Ramos (cell line): ENCODE results near the gene FBXW7.

ENCODE experiments used
- in situ Hi-C: fragments of 300-500 bp; cut with MboI; formaldehyde crosslinking; loops from one replicate; pipeline ENCODE4 v1.14.3; 2022; ENCODE audit warnings: low sequenced_read_pairs; ENCODE audit not compliant: unreplicated experiment

FBXW7 gene

GRCh38 chr4:152480326-152480725 lies 55.6 kb downstream of the FBXW7 start:
- in situ Hi-C loops: no loop called here

DNA sequence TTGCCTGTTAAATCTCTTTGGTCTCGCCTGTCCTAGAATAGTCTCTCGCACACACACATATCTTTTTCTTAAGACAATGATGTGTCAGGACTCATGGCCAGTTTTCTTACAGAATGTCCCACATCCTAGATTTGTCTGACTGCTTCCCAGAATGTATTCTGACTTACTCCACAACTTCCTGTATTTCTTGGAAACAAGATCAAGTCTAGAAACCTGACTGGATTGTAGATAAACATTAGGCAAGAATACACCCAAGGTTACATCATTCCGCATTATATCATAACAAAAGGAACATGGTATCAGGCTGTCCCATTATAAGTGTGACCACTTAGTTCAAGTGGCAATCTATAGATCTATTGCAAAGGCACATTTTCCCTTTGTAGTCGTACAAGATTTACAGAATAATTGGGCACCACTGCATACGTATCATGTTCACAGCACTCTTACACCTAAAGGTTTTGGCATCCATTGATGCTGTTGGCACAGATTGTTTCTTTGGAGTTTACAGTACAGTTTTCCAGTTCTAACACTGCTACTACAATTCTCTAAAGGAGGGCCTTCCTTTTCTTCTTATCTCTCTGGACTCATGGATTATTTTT lies 56.4 kb downstream of the FBXW7 start:
- in situ Hi-C loops: no loop called here

DNA sequence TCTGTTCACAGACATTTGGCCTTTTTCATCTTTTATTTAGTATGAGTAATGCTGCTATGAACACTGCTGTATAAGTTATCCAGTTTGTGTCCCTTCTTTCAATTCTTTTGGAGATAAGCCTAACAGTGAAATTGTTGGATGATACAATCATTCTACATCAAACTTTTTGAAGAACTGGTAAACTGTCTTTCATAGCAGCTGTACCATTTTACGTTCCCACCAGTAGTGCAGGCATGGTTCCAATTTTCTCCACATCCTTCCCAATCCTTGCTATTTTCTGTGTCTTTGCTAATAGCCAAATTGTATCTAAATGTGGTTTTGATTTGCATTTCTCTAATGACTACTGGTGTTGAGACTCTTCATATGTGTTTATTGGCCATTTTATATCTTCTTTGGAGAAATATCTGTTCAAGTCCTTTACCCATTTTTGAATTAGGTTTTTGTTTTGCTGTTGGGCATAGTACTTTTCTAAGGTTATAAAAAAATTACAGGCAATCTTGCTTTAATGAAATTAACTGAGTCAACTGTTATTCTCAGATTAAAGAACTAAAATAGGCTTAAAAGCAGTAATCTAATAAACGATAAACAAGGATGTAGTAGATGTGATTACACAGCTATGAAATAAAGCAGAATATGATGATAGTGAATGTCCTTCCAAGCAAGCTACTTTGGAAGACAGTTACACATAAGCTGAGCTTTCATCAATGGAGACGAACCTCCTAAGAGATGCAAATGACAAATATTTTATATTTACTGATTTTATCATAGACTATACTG lies 57.2 kb downstream of the FBXW7 start:
- in situ Hi-C loops: no loop called here

DNA sequence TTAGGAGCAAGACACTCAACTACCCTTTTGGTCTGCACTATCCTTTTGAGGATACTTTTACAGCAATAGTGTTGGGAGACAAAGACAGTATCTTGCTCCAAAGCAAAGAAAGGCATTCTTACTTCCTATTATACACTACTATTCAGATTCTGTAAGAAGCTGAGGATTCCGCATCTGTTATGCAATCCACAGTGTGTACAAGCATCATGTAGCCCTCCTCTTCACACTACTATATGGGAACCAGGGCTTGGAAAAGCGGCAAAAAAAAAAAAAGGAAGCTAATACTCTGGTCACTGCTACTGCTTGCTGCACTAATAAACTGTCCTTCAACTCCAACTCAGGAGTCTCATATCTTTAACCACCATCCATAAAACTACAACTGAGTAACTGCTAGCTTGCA lies 59.1 kb downstream of the FBXW7 start:
- in situ Hi-C loops: no loop called here

DNA sequence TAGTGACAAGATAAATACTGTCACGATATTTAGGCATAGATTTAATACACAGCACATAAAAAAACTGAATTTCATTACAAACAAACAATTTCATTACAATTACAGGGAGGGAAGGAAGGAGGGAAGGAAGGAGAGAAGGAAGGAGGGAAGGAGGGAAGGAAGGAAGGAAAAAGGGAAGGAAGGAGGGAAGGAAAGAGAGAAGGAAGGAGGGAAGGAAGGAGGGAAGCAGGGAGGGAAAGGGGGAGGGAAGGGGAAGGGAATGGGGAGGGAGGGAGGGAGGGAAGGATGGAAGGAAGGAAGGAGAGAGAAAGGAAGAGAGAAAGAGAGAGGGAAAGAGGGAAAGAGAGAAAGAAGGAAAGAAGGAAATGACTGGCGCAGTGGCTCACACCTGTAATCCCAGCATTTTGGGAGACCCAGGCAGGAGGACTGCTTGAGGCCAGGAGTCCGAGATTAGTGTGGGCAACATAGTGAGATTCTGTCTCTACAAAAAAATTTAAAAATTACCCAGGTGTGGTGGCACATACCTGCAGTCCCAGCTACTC lies 64.6 kb downstream of the FBXW7 start:
- in situ Hi-C loops: no loop called here

DNA sequence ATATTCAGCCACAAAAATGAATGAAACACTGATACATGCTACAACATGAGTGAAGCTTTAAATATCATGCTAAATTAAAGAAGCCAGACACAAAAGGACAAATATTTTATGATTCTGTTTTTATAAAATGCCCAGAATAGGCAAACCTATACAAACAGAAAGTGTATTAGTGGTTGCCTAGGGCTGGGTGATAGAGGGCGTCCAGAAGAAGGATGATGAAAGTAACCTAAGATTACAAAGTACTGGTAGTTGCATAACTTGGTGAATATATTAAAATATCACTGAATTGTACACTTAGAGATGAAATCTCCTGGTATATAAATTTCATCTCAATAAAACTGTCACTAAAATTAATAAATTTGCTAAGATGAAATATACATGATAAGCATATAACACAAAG lies 67.5 kb downstream of the FBXW7 start:
- in situ Hi-C loops: no loop called here

GRCh38 chr4:152467101-152467500 lies 68.8 kb downstream of the FBXW7 start:
- in situ Hi-C loops: no loop called here

- in situ Hi-C loops: no loop called here
Observed at GRCh38 chr4:152464030-152464823, 71.7 kb downstream of the FBXW7 start.

DNA sequence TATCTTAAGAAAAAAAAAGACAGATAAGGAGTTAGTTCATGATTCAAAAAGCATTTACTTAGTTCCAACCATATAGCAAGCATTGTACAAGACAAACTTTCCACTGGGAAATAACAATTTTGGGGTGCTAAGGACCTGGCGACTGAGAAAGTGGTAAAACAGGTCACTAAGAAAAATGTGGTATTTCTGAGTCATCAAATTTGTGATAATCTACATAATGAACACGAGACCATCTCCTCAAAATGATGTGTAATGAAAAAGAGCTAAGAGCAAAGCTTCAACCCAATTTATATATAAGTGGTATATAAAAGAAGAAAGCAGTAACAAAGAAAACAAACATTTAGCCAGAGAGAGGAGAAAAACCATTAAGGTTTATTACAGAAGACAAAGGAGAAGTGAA lies 72.3 kb downstream of the FBXW7 start:
- in situ Hi-C loops: no loop called here

DNA sequence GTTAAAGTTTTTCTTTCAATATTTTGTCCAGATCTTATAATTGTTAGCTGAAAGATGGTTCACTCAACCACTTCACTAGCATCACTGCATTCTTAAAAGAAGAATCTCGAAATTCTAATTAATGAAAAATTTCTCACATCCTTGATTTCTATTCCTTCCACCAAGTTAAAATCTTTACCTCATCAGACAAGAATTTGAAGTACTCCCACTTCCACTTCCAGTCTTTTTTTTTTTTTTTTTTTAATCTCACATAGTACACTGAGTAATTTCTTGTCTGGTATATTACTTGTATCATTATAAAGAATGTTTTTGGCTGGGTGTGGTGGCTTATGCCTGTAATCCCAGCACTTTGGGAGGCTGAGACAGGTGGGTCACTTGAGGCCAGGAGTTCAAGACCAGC lies 73.2 kb downstream of the FBXW7 start:
- in situ Hi-C loops: no loop called here

GRCh38 chr4:152462047-152462446 lies 73.8 kb downstream of the FBXW7 start:
- in situ Hi-C loops: no loop called here

DNA sequence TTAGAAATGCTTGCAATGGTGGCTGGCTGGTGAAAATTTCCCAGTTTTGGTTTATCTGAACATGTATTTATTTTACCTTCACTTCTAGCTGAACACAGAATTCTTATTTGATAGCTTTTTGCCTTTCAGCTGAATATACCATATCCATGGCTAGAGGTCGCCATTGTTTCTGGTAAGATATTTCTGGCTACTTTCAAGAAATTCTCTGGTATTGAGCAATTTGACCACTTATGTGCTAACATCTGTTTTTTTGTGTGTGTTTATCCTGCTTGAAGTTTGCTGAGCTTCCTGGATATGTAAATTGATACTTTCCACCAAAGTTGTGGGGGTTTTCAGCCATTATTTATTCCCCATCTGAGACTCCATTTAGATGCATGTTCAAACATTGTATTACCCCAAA lies 75.4 kb downstream of the FBXW7 start:
- in situ Hi-C loops: no loop called here

DNA sequence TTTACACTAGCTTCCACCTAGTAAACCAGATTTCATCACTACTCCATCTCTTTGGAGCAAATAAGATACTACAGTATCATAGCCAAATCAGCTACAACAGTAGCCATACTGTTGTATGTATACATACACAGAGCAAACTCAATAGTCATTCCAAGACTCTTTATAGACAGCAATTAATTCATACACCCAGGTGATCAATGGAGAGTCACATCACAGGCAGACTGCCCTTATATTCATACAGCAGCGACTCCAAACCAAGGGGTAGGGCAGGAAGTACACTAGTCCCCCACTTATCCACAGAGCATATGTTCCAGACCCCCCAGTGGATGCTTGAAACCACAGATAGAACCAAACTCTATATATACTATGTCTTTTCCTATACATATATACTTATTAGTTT lies 76.6 kb downstream of the FBXW7 start:
- in situ Hi-C loops: no loop called here

DNA sequence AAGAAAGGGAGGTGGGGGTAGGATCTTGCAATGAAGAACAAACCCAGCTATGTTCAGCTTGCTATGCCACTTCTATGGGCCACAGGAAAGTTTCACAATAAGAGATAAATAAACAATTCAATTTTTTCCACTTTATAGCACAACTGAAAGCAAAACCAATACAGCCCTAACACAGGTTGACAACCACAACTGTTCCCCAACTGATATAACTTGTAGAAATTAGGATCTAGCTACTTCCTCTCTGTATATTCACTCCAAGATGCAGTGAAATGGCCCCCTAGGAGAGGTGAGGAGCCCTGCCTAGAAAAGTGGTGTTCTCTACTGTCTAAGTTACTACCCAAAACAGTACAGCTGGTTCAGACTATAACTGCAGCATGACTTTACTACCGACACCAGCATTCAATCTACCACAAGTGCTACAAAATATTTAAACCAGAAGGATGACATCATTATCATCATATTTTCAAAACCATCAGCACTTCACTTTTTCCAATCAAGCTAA lies 77.0 kb downstream of the FBXW7 start:
- in situ Hi-C loops: no loop called here

- in situ Hi-C loops: no loop called here
Observed at GRCh38 chr4:152456609-152457008, 79.3 kb downstream of the FBXW7 start.

DNA sequence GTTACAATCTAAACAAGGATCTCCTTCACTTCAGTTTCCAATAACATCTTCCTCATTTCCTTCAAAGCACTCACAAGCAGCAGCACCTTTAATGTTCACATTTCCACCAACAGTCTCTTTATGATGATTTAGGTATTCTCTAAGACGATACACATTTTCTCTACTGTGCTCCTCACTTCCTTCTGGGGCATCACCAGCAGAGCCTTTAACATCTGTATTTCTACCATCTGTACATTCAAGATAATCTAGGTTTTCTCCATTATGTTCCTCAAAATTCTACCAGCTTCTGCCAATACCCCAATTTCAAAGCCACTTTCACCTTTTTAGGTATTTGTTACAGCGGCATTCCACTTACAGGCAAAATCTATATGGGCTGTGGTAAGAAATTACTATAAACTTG lies 80.6 kb downstream of the FBXW7 start:
- in situ Hi-C loops: no loop called here

- in situ Hi-C loops: no loop called here
Observed at GRCh38 chr4:152454398-152455011, 81.4 kb downstream of the FBXW7 start.

DNA sequence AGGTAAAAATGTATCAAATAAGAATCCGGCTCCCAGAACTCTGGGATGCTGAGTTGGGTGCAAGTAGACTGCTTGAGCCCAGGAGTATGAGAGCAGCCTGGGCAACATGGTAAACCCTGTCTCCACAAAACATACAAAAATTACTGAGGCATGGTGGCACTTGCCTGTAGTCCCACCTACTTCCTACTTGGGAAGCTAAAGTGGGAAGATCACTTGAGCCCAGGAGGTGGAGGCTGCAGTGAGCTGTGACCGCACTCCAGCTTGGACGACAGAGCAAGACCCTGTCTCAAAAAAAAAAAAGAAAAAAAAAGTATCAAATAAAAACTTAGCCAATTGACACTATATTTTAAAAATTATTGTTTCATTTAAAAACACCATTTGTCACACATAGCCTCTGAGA lies 84.4 kb downstream of the FBXW7 start:
- in situ Hi-C loops: no loop called here

- in situ Hi-C loops: no loop called here
Observed at GRCh38 chr4:152448854-152449253, 87.0 kb downstream of the FBXW7 start.

GRCh38 chr4:152448038-152448707 lies 87.7 kb downstream of the FBXW7 start:
- in situ Hi-C loops: no loop called here
